Mucosa of descending colon (tissue), 3 donors: ENCODE measurements around the gene SMAD5. TPM values are rescaled to one million over a fixed set of nuclear protein-coding genes. Genes with fewer than 3 reads are reported as not detected.
A peak's percentile ranks its signal among the peaks of the same experiment; 100 is the strongest.

Source experiments
- ATAC-seq: fragments of 200-7000 bp; cut with Tn5 transposase; one replicate; pipeline ENCODE4 v1.9.1; 2020; ENCODE audit warnings: mild to moderate bottlenecking, moderate library complexity
- DNase-seq, 3 donors: peaks; one replicate each; pipeline ENCODE4 v3.0.0-alpha.2; 2020
- H3K36me3 ChIP-seq: fragments of 200-600 bp; one replicate; pipeline ENCODE4 v1.8.0; 2021; ENCODE audit warnings: low read depth, mild to moderate bottlenecking
- H3K4me1 ChIP-seq: fragments of 200-600 bp; one replicate; pipeline ENCODE4 v1.8.0; 2021; ENCODE audit warnings: low read depth, mild to moderate bottlenecking
- H3K4me3 ChIP-seq: fragments of 200-600 bp; one replicate; pipeline ENCODE4 v1.8.0; 2021; ENCODE audit warnings: mild to moderate bottlenecking
- H3K9me3 ChIP-seq: fragments of 200-600 bp; one replicate; pipeline ENCODE4 v1.8.0; 2021; ENCODE audit warnings: mild to moderate bottlenecking
- CTCF ChIP-seq: fragments of 200-600 bp; IDR thresholded peaks from one replicate; pipeline ENCODE4 v1.8.0; 2022; ENCODE audit warnings: antibody characterized with exemption, mild to moderate bottlenecking
- intact Hi-C, 2 donors: fragments of 100-400 bp; cut with DNase I in 1 of 2; cut with micrococcal nuclease in 1 of 2; formaldehyde crosslinking; loops; one replicate each; pipeline versions ENCODE4 v1.11.0 to v1.11.1; 2022; cut with DNase I, micrococcal nuclease
- total RNA-seq, 3 donors: library from RNA; stranded (reverse); fragmentation: NEBNext Ultra II Directional in 2 of 3; extraction: Animal tissue kit (Norgen Biotek cat#: 25700) in 2 of 3; gene quantifications; one replicate each; pipeline versions ENCODE4 v1.2.1 to v1.2.4, GENCODE V29; 2021 to 2023
- donor health status: DM: no; HTN: no; CAD: no; lungs with moderate emphysema.
- donor health status: DM: no; HTN: no; CAD: no.
- donor health status: DM: no; HTN: yes; CAD: no.

Gene SMAD5
- total RNA-seq, 3 donors from 2014 or later = 39.7 to 79.8 (median 42.0) TPM

- intact Hi-C loops = no loop called here
- Histone ChIP-seq H3K9me3 (no peaks in the 10 kb centered on the region), H3K4me3 (no peak overlapping the region), H3K36me3 (no peaks in the 10 kb centered on the region), H3K4me1 (peaks cover 20% of the 10 kb centered on the region)
- ATAC-seq = no peak
- DNase-seq = peak; percentile 35 to 53 (median 49)
- no peak for TF ChIP-seq CTCF
These were observed 558 bp upstream of the SMAD5 start for GRCh38 chr5:136132087-136132486.

DNA sequence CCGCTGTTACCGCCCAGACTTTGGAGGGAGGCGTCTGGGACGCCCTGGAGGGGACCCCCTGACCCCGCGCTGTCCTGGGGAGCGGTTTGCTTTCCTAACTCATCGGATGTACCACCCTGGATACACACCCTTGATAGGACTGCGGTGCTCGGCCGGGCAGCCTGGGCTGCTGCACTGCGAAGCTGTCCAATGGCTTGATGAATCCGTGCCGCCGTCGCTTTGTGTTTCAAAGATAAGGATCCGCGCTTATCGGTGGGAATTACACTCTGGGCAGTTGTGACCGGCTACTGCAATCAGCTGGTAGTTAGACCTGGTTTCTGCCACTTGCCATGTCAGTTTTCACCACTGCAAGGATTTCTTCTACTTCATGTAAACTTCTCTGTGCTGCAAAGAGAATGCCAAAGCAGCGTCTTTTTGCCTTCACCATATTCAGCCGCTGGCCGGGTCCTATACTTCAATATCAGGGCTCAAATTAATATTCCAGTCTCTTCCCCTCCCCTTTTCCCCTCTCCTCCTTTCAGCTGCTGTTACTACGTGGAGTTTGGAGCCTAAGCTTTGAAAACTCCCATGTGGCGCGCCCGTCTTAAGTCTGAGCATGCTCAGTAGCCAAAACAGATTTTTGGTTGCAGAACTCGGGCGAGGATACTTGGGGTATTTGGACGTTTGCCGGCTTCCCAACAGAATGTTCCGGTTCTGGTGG, 727 bp downstream of the SMAD5 start:
- peak; percentile 78 for ATAC-seq
- Histone ChIP-seq H3K36me3 (no peaks in the 10 kb centered on the region), H3K9me3 (no peaks in the 10 kb centered on the region), H3K4me1 (peaks cover 20% of the 10 kb centered on the region), H3K4me3 (peak overlapping the region; percentile 60)
- intact Hi-C loops = no loop called here
- no peak for TF ChIP-seq CTCF
- peak; percentile 74 to 76 (median 76) for DNase-seq

- intact Hi-C loops = no loop called here
These were observed 1.3 kb downstream of the SMAD5 start for GRCh38 chr5:136133922-136134379.

DNA sequence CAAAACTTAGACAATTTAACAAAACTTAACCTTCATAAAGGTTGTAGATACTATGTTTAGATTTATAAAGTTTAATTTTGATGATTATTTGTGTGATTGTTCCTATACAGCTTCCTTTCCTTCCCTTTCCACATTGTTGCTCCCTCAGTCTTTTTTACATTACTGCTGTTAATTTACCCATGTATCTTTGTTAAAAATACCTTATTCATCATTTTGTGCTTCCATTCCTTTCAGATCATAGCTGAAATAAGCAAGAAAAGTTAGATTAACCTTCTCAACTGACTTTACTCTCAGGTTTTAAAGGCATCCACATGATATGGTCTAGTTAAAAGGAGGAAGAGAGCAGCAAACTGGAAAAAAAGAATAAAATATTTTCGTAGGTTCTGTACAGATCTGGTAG, 2.0 kb downstream of the SMAD5 start:
- Histone ChIP-seq H3K36me3 (no peaks in the 10 kb centered on the region), H3K4me1 (peaks cover 20% of the 10 kb centered on the region), H3K4me3 (no peak overlapping the region), H3K9me3 (no peaks in the 10 kb centered on the region)
- TF ChIP-seq CTCF = no peak
- ATAC-seq = no peak
- DNase-seq = no peak
- intact Hi-C loops = no loop called here

More at GRCh38 chr5:136133922-136134379, 1.3 kb downstream of the SMAD5 start:
- H3K36me3 ChIP-seq = no peaks in the 10 kb centered on the region
- H3K9me3 ChIP-seq = no peaks in the 10 kb centered on the region
- H3K4me3 ChIP-seq = no peak overlapping the region
- ATAC-seq (no peak), DNase-seq (no peak)
- no peak for TF ChIP-seq CTCF
- H3K4me1 ChIP-seq = peaks cover 20% of the 10 kb centered on the region

GRCh38 chr5:136135536-136135935, 2.9 kb downstream of the SMAD5 start:
- no peak for ATAC-seq
- no peak for DNase-seq
- intact Hi-C loops = no loop called here
- Histone ChIP-seq H3K9me3 (no peaks in the 10 kb centered on the region), H3K4me3 (no peak overlapping the region), H3K4me1 (peaks cover 20% of the 10 kb centered on the region), H3K36me3 (no peaks in the 10 kb centered on the region)
- TF ChIP-seq CTCF = no peak
